Neuronal stem cell (in vitro differentiated cells): Measurements from ENCODE around the gene COX5A.

ENCODE experiments used
- DNase-seq: peaks from one replicate; pipeline ENCODE4 v3.0.0-alpha.2; 2013; ENCODE audit warnings: low spot score
- H2AFZ ChIP-seq: one replicate; pipeline ENCODE4 v1.6.1; 2013; ENCODE audit warnings: mild to moderate bottlenecking, low read length, inconsistent platforms
- H2AK5ac ChIP-seq: 2 replicates; pipeline ENCODE4 v1.6.1; 2013; ENCODE audit warnings: low read depth, mild to moderate bottlenecking, inconsistent platforms, low read length, moderate library complexity, mixed read lengths
- H2BK120ac ChIP-seq: 2 replicates; pipeline ENCODE4 v1.6.1; 2013; ENCODE audit warnings: low read depth, mild to moderate bottlenecking, inconsistent platforms, low read length, moderate library complexity, mixed read lengths
- H2BK12ac ChIP-seq: one replicate; pipeline ENCODE4 v1.6.1; 2013; ENCODE audit warnings: low read length, inconsistent platforms
- H2BK15ac ChIP-seq: 2 replicates; pipeline ENCODE4 v1.6.1; 2013; ENCODE audit warnings: mild to moderate bottlenecking, low read length, inconsistent platforms, mixed read lengths
- H2BK5ac ChIP-seq: one replicate; pipeline ENCODE4 v1.6.1; 2013; ENCODE audit warnings: inconsistent platforms, mild to moderate bottlenecking, low read length, moderate library complexity
- H3K14ac ChIP-seq: one replicate; pipeline ENCODE4 v1.6.1; 2013; ENCODE audit warnings: low read length, inconsistent platforms
- H3K18ac ChIP-seq: 2 replicates; pipeline ENCODE4 v1.6.1; 2013; ENCODE audit warnings: low read length, inconsistent platforms
- H3K23ac ChIP-seq: 2 replicates; pipeline ENCODE4 v1.6.1; 2013; ENCODE audit warnings: low read depth, mild to moderate bottlenecking, mixed read lengths, low read length, inconsistent platforms; ENCODE audit not compliant: poor library complexity
- H3K27ac ChIP-seq: replicated peaks from 3 replicates; pipeline ENCODE4 v1.5.1; 2013; ENCODE audit warnings: low read length, inconsistent platforms
- H3K27me3 ChIP-seq, 3 experiments: 2 replicates each; pipeline ENCODE4 v1.6.1; 2013; ENCODE audit warnings: low read length in 3 of 3, mild to moderate bottlenecking in 2 of 3, inconsistent platforms in 1 of 3, low read depth in 1 of 3, mixed read lengths in 1 of 3, moderate library complexity in 1 of 3; ENCODE audit not compliant: control insufficient read depth in 3 of 3, insufficient read depth in 3 of 3
- H3K36me3 ChIP-seq, 2 donors: replicated peaks in 1 of 2; 2 replicates each; pipeline ENCODE4 v1.6.1; 2013; ENCODE audit warnings: low read length in 2 of 2; ENCODE audit not compliant: control insufficient read depth in 2 of 2, insufficient read depth in 2 of 2
- H3K4ac ChIP-seq: 2 replicates; pipeline ENCODE4 v1.6.1; 2013; ENCODE audit warnings: inconsistent platforms, mild to moderate bottlenecking, low read length, moderate library complexity
- H3K4me1 ChIP-seq, 2 donors: 1 replicate in 1 of 2; 2 replicates in 1 of 2; pipeline ENCODE4 v1.6.1; 2013; ENCODE audit warnings: low read length in 2 of 2, low read depth in 1 of 2; ENCODE audit not compliant: control insufficient read depth in 2 of 2, insufficient read depth in 1 of 2
- H3K4me2 ChIP-seq: one replicate; pipeline ENCODE4 v1.6.1; 2013; ENCODE audit warnings: mild to moderate bottlenecking, low read length, inconsistent platforms; ENCODE audit not compliant: insufficient read depth, poor library complexity, severe bottlenecking
- H3K4me3 ChIP-seq, 2 donors: 2 replicates each; pipeline ENCODE4 v1.5.1; 2013; ENCODE audit warnings: low read length in 2 of 2, mild to moderate bottlenecking in 2 of 2, inconsistent platforms in 1 of 2, moderate library complexity in 1 of 2
- H3K79me1 ChIP-seq: one replicate; pipeline ENCODE4 v1.6.1; 2013; ENCODE audit warnings: low read depth, mild to moderate bottlenecking, inconsistent platforms, low read length, moderate library complexity
- H3K9ac ChIP-seq: one replicate; pipeline ENCODE4 v1.6.1; 2013; ENCODE audit warnings: mild to moderate bottlenecking, low read depth, low read length, inconsistent platforms; ENCODE audit not compliant: poor library complexity
- H3K9me3 ChIP-seq, 2 donors: replicated peaks in 1 of 2; 2 replicates each; pipeline versions ENCODE3 to v1.6.1; 2013; ENCODE audit warnings: low read length in 2 of 2, mild to moderate bottlenecking in 2 of 2, inconsistent platforms in 1 of 2, low read depth in 1 of 2, mixed read lengths in 1 of 2, moderate library complexity in 1 of 2; ENCODE audit not compliant: control insufficient read depth in 2 of 2, insufficient read depth in 1 of 2
- H4K8ac ChIP-seq: one replicate; pipeline ENCODE4 v1.6.1; 2013; ENCODE audit warnings: low read depth, mild to moderate bottlenecking, inconsistent platforms, low read length, moderate library complexity
- H4K91ac ChIP-seq: one replicate; pipeline ENCODE4 v1.6.1; 2013; ENCODE audit warnings: low read length, low read depth, mild to moderate bottlenecking, inconsistent platforms; ENCODE audit not compliant: poor library complexity
- WGBS, 2 donors: extraction: QIAGEN DNeasy Blood & Tissue Kit; methylation state at CpG; one replicate each; pipeline ENCODE4 v1.1.7; 2013; ENCODE audit warnings: missing lambda C conversion rate in 2 of 2, mixed read lengths in 1 of 2; ENCODE audit not compliant: insufficient read length in 2 of 2, insufficient replicate concordance in 1 of 2; ENCODE audit errors: extremely low coverage in 2 of 2; 5-methylcytosine and 5-hydroxymethylcytosine counted together

Gene COX5A

DNA sequence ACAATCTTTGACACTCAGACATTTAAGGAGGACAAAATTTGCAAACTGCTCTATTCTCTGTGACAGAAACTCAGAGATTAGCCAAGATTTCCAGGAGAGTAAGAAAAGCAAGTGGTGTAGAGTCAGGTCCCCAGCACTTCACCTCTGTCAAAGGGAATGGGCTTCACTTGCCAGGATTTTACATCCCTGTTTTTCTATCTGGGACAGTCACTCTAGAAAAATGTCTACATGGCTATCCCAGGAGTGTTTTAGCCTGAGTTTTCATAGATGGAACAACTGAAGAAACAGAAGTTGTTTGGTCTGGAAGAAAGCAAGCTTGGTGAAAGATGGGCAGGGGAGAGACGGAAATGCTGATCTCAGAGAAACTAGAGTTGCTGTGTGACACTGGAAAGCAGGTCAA is 34.2 kb downstream of the COX5A start:
- Histone ChIP-seq H2BK12ac (no peak overlapping the region), H2BK5ac (no peak overlapping the region), H3K4me3 (no peak overlapping the region), H3K9me3 (peaks cover 0 to 1% of the 10 kb centered on the region in 2 donors), H3K4me2 (no peak overlapping the region), H3K27ac (no peak overlapping the region), H3K14ac (no peak overlapping the region), H3K23ac (no peak overlapping the region), H3K79me1 (peaks cover 6% of the 10 kb centered on the region), H2AFZ (no peak overlapping the region), H3K9ac (no peak overlapping the region), H3K36me3 (peaks cover 47 to 65% of the 10 kb centered on the region in 2 donors), H2AK5ac (no peak overlapping the region), H3K18ac (no peak overlapping the region), H2BK15ac (no peak overlapping the region), H4K91ac (no peak overlapping the region), H3K4ac (no peak overlapping the region), H2BK120ac (no peak overlapping the region), H3K4me1 (peaks cover 9 to 10% of the 10 kb centered on the region in 2 donors), H4K8ac (no peak overlapping the region), H3K27me3 (no peaks in the 10 kb centered on the region)
- no peak for DNase-seq
- WGBS, 2 donors, result no CpG with 5 or more reads among the region's 1 CpG

DNA sequence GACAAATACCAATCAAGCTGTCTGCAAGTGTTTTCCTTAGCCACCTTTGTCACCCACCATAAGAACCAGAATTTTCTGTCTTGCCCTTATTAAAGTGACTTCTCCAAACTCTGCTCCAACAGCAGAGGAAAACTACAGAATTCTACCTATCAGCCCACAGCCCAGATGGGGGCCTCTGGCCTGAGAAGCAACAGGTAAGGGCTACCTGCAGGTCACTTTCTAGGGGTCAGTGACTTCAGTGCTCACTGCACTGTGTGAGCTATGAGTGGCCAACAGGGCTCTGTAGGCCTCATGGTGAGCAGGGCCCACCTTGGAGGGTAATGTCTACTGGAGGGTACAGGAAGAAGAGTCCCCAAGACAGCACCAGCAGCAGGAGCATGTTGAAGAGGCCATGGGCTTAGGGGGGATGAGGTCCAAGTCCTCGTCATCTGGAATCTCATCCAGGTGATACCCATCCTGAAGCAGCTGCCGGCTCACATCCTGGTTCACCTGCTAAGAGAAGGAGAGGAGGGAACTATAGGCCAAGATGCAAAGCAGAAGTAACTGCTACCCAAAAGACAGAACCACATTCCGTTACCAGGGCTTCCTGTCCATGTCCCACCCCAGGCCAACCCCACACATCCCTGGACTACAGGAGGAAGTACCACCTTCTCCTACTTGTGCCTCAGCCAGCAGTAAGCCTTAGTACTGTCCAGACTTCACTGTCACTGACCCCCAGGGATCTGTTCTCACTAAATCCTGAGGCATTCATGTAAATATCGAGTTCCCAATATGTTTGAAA is 35.4 kb downstream of the COX5A start:
- Histone ChIP-seq H2BK15ac (no peak overlapping the region), H3K36me3 (peaks cover 50 to 72% of the 10 kb centered on the region in 2 donors), H3K14ac (no peak overlapping the region), H3K18ac (no peak overlapping the region), H2BK12ac (no peak overlapping the region), H4K8ac (no peak overlapping the region), H3K79me1 (peaks cover 6% of the 10 kb centered on the region), H3K27ac (no peak overlapping the region), H2AFZ (no peak overlapping the region), H3K4me2 (no peak overlapping the region), H3K4me3 (no peak overlapping the region), H3K23ac (no peak overlapping the region), H3K9ac (no peak overlapping the region), H2BK5ac (no peak overlapping the region), H2AK5ac (no peak overlapping the region), H3K4ac (no peak overlapping the region), H3K27me3 (no peaks in the 10 kb centered on the region), H3K9me3 (peaks cover 0 to 1% of the 10 kb centered on the region in 2 donors), H2BK120ac (no peak overlapping the region), H4K91ac (no peak overlapping the region), H3K4me1 (peaks cover 8 to 10% of the 10 kb centered on the region in 2 donors)
- no peak for DNase-seq
- no CpG with 5 or more reads among the region's 4 CpGs for WGBS, 2 donors

DNA sequence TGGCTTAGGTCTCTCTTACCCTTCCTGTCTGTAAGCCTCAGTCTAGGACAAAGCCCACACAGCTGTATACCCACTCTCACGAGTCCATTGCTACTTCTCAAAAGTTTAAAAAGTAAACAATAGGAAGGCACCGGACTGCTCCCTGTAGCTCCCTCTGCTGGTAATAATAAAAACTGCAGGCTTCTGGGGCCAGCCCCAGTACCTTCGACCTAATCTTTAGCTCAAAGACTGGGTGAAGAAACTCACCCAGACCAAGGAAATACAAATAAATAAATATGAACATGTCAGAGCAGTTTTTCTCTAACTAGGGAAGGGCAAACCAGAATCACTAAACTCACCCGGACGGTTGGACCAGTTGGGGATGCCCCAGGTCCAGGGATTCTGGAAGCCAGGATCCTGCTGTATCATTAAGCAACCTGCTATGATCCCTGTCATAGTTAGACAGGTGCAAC is 36.2 kb downstream of the COX5A start:
- Histone ChIP-seq H3K18ac (no peak overlapping the region), H3K27me3 (no peaks in the 10 kb centered on the region), H3K27ac (no peak overlapping the region), H3K4ac (no peak overlapping the region), H3K14ac (no peak overlapping the region), H3K9ac (no peak overlapping the region), H2BK12ac (no peak overlapping the region), H3K23ac (no peak overlapping the region), H3K9me3 (peaks cover 0 to 1% of the 10 kb centered on the region in 2 donors), H4K91ac (no peak overlapping the region), H2AK5ac (no peak overlapping the region), H2BK120ac (no peak overlapping the region), H2BK15ac (no peak overlapping the region), H2AFZ (no peak overlapping the region), H3K4me2 (no peak overlapping the region), H3K4me1 (peaks cover 4 to 8% of the 10 kb centered on the region in 2 donors), H3K79me1 (peaks cover 6% of the 10 kb centered on the region), H2BK5ac (no peak overlapping the region), H4K8ac (no peak overlapping the region), H3K36me3 (peaks cover 55 to 81% of the 10 kb centered on the region in 2 donors), H3K4me3 (no peak overlapping the region)
- DNase-seq, result peak; percentile 57
- no CpG with 5 or more reads among the region's 5 CpGs for WGBS, 2 donors

DNA sequence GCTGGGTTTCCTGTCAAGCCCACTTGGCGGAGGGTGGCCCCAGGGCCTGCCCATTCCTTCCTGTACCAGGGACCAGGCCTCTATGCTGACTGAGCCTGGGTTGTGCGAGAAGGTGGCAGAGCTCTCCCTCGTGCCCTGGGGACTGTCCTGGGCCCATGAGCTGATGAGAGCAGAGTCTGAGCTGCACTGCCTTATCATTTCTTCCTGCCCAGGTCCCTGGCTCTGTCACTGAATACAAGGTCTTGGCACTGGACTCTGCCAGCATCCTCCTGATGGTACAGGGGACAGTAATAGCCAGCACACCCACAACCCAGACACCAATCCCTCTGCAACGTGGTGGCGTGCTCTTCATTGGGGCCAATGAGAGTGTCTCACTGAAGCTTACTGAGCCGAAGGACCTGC is 40.6 kb downstream of the COX5A start:
- H2BK120ac ChIP-seq, result no peak overlapping the region

More for the DNA sequence above, 40.6 kb downstream of the COX5A start:
- H3K9ac ChIP-seq, result no peak overlapping the region
- H3K4ac ChIP-seq, result no peak overlapping the region
- no peak overlapping the region for H3K4me2 ChIP-seq
- H2AFZ ChIP-seq, result no peak overlapping the region
- H3K23ac ChIP-seq, result peak overlapping the region; percentile 65
- no peak overlapping the region for H2AK5ac ChIP-seq
- no peak overlapping the region for H2BK5ac ChIP-seq
- H3K18ac ChIP-seq, result no peak overlapping the region
- no CpG with 5 or more reads among the region's 6 CpGs for WGBS, 2 donors
- no peak for DNase-seq
- H3K27me3 ChIP-seq, result no peaks in the 10 kb centered on the region
- H4K8ac ChIP-seq, result no peak overlapping the region
- H2BK15ac ChIP-seq, result no peak overlapping the region
- H4K91ac ChIP-seq, result no peak overlapping the region
- peaks cover 0 to 3% of the 10 kb centered on the region in 2 donors for H3K4me1 ChIP-seq
- no peaks in the 10 kb centered on the region for H3K79me1 ChIP-seq
- peak overlapping the region; percentile 32 for H3K14ac ChIP-seq
- peaks cover 49 to 82% of the 10 kb centered on the region in 2 donors for H3K36me3 ChIP-seq
- peak overlapping the region; percentile 19 for H3K27ac ChIP-seq
- H3K9me3 ChIP-seq, result peaks cover 0 to 1% of the 10 kb centered on the region in 2 donors
- no peak overlapping the region for H3K4me3 ChIP-seq
- no peak overlapping the region for H2BK12ac ChIP-seq
